Panc1 (cell line): ENCODE measurements around the gene MARCHF7. TPM values are rescaled to one million over a fixed set of nuclear protein-coding genes. Genes with fewer than 3 reads are reported as not detected.
"Not testable (repeated sequence)": the region's sequence is repeated elsewhere in the genome, so short reads cannot be mapped to it uniquely, and the experiment has no call there.

Source experiments
- ATAC-seq: fragments of 200-7000 bp; cut with Tn5 transposase; 2 replicates; pipeline ENCODE4 v1.9.1; 2020; ENCODE audit warnings: mild to moderate bottlenecking, moderate library complexity
- BruUV-seq: library from RNA; stranded (reverse); fragments of 400-500 nt; replicated peaks from 2 replicates; lab custom pipeline; 2021; lab: Mats Ljungman, UMichigan
- CTCF ChIA-PET: fragments of 300-600 bp; sonication (Branson Sonifier 250); formaldehyde crosslinking; loops from one replicate; lab custom pipeline; 2022; ENCODE audit warnings: antibody characterized with exemption; lab: Charles Lee
- POLR2A ChIA-PET: fragments of 300-600 bp; sonication (Branson Sonifier 250); formaldehyde crosslinking; loops from one replicate; lab custom pipeline; 2022; ENCODE audit warnings: antibody characterized with exemption; lab: Charles Lee
- DNase-seq: peaks from one replicate; pipeline ENCODE4 v3.0.0-alpha.2; 2010; ENCODE audit warnings: low read depth, low spot score
- H3K27ac ChIP-seq: 2 replicates; pipeline ENCODE4 v1.5.1; 2011; ENCODE audit warnings: mild to moderate bottlenecking, low read length, inconsistent platforms
- H3K27me3 ChIP-seq: fragments of 200-500 bp; sonication (Bioruptor generic); 2 replicates; pipeline ENCODE4 v1.6.0; 2014; ENCODE audit warnings: low read length, inconsistent platforms; ENCODE audit not compliant: control insufficient read depth, insufficient read depth
- H3K36me3 ChIP-seq: fragments of 200-500 bp; sonication (Bioruptor generic); 2 replicates; pipeline ENCODE4 v1.5.1; 2014; ENCODE audit warnings: inconsistent platforms, mild to moderate bottlenecking, low read length, moderate library complexity; ENCODE audit not compliant: control insufficient read depth, insufficient read depth
- H3K4me1 ChIP-seq: 2 replicates; pipeline ENCODE4 v1.5.1; 2011; ENCODE audit warnings: inconsistent platforms, mild to moderate bottlenecking, low read length, moderate library complexity; ENCODE audit not compliant: control insufficient read depth, insufficient read depth
- H3K4me3 ChIP-seq, 2 experiments: 2 replicates each; pipeline ENCODE4 v1.5.1; 2011 to 2012; ENCODE audit warnings: low read depth in 2 of 2, low read length in 2 of 2, mild to moderate bottlenecking in 2 of 2, inconsistent platforms in 1 of 2, moderate library complexity in 1 of 2
- H3K9me3 ChIP-seq: fragments of 200-500 bp; sonication (Bioruptor generic); 2 replicates; pipeline ENCODE4 v1.5.1; 2014; ENCODE audit warnings: low read depth, mild to moderate bottlenecking, inconsistent platforms, low read length, moderate library complexity; ENCODE audit not compliant: control insufficient read depth, insufficient read depth
- POLR2AphosphoS5 ChIP-seq: IDR thresholded peaks from 2 replicates; pipeline ENCODE4 v1.6.1; 2012; ENCODE audit warnings: mild to moderate bottlenecking, low read depth, low read length, moderate library complexity
- SIN3A ChIP-seq: IDR thresholded peaks from 2 replicates; pipeline ENCODE4 v1.6.1; 2012; ENCODE audit warnings: low read depth, mild to moderate bottlenecking, low read length, moderate library complexity, borderline replicate concordance; ENCODE audit not compliant: insufficient read depth
- TCF7L2 ChIP-seq: IDR thresholded peaks from 2 replicates; pipeline ENCODE4 v1.6.1; 2011; ENCODE audit warnings: mild to moderate bottlenecking, low read depth, low read length, inconsistent platforms
- in situ Hi-C: cut with HindIII; loops from 2 replicates; pipeline ENCODE4 v1.10.0; 2016; ENCODE audit warnings: low sequenced_read_pairs, low pct_unique_long_range_greater_than_20kb
- intact Hi-C: fragments of 100-400 bp; cut with micrococcal nuclease; formaldehyde crosslinking; loops from one replicate; pipeline ENCODE4 v1.10.0; 2022; ENCODE audit not compliant: unreplicated experiment
- total RNA-seq: library from RNA; stranded (reverse); gene quantifications from one replicate; pipeline ENCODE4 v1.2.1, GENCODE V29; 2021; ENCODE audit not compliant: unreplicated experiment
- TF ChIP-seq, protein P1 (sequence below), 2 experiments: IDR thresholded peaks; 2 replicates each; pipeline ENCODE4 v1.6.1; 2011 to 2012; ENCODE audit warnings: low read depth in 2 of 2, control low read depth in 1 of 2, low read length in 1 of 2, mild to moderate bottlenecking in 1 of 2, moderate library complexity in 1 of 2; ENCODE audit not compliant: insufficient read depth in 1 of 2
- TF ChIP-seq, protein P2 (sequence below): fragments of 450-650 bp; IDR thresholded peaks from 2 replicates; pipeline ENCODE4 v1.5.1; 2017; ENCODE audit warnings: mild to moderate bottlenecking

The MARCHF7 gene
- total RNA-seq, 1 experiment from 2014 or later = 85.7 TPM

DNA sequence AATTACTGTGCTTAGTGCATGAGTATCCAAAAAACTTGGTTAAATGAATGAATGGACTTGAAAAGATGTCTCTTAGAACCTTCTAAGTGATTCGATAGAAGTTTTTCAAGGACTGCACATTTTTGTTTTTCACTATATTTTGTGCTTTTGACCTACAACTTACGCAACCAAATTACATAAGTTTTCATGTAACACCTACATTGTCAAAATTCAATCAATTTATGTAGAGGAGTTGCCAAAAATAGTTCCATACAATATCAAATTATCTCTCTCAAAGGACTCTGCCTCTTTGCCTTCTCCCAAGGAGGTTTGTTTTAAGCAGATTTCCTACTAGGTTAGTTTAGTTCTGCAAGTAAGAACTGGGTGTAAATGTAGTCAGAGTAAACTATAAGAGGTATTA lies 10.3 kb downstream of the MARCHF7 start:
- Histone ChIP-seq H3K27me3 (no peaks in the 10 kb centered on the region), H3K4me1 (peaks cover 4% of the 10 kb centered on the region; the same call in 1 of the 2 replicates), H3K4me3 (no peak overlapping the region), H3K27ac (no peak overlapping the region), H3K36me3 (peaks cover 21% of the 10 kb centered on the region), H3K9me3 (no peaks in the 10 kb centered on the region)
- ATAC-seq (no peak), DNase-seq (no peak)
- TF ChIP-seq, protein P1, sequence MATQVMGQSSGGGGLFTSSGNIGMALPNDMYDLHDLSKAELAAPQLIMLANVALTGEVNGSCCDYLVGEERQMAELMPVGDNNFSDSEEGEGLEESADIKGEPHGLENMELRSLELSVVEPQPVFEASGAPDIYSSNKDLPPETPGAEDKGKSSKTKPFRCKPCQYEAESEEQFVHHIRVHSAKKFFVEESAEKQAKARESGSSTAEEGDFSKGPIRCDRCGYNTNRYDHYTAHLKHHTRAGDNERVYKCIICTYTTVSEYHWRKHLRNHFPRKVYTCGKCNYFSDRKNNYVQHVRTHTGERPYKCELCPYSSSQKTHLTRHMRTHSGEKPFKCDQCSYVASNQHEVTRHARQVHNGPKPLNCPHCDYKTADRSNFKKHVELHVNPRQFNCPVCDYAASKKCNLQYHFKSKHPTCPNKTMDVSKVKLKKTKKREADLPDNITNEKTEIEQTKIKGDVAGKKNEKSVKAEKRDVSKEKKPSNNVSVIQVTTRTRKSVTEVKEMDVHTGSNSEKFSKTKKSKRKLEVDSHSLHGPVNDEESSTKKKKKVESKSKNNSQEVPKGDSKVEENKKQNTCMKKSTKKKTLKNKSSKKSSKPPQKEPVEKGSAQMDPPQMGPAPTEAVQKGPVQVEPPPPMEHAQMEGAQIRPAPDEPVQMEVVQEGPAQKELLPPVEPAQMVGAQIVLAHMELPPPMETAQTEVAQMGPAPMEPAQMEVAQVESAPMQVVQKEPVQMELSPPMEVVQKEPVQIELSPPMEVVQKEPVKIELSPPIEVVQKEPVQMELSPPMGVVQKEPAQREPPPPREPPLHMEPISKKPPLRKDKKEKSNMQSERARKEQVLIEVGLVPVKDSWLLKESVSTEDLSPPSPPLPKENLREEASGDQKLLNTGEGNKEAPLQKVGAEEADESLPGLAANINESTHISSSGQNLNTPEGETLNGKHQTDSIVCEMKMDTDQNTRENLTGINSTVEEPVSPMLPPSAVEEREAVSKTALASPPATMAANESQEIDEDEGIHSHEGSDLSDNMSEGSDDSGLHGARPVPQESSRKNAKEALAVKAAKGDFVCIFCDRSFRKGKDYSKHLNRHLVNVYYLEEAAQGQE (IDR thresholded peaks at IDR 0.05; ENCODE audit: insufficient read depth in 1 of 2, low read depth in 2 of 2, low read length in 1 of 2) = no peak
- TF ChIP-seq TCF7L2 = no peak
- TF ChIP-seq POLR2AphosphoS5 = no peak
- TF ChIP-seq, protein P2, sequence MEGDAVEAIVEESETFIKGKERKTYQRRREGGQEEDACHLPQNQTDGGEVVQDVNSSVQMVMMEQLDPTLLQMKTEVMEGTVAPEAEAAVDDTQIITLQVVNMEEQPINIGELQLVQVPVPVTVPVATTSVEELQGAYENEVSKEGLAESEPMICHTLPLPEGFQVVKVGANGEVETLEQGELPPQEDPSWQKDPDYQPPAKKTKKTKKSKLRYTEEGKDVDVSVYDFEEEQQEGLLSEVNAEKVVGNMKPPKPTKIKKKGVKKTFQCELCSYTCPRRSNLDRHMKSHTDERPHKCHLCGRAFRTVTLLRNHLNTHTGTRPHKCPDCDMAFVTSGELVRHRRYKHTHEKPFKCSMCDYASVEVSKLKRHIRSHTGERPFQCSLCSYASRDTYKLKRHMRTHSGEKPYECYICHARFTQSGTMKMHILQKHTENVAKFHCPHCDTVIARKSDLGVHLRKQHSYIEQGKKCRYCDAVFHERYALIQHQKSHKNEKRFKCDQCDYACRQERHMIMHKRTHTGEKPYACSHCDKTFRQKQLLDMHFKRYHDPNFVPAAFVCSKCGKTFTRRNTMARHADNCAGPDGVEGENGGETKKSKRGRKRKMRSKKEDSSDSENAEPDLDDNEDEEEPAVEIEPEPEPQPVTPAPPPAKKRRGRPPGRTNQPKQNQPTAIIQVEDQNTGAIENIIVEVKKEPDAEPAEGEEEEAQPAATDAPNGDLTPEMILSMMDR = no peak
- TF ChIP-seq SIN3A = no peak
- ChIA-PET CTCF (no interaction called here), POLR2A (no interaction called here)
- BruUV-seq = no TSS peak
- in situ Hi-C loops = loop anchor here (25.0 kb wide), 1 partner anchor 110 kb away; the partner anchor contains the start of gene BAZ2B
- intact Hi-C loops = no loop called here

GRCh38 chr2:159724795-159725572 lies 12.7 kb downstream of the MARCHF7 start:
- H3K27me3 ChIP-seq, H3K4me3 ChIP-seq, BruUV-seq, intact Hi-C loops, H3K9me3 ChIP-seq, H3K4me1 ChIP-seq, DNase-seq, CTCF ChIA-PET, POLR2A ChIA-PET, H3K27ac ChIP-seq, ATAC-seq: not testable (repeated sequence)
- in situ Hi-C loops = loop anchor here (25.0 kb wide), 1 partner anchor 113 kb away; the partner anchor contains the start of gene BAZ2B
- H3K36me3 ChIP-seq = peaks cover 24% of the 10 kb centered on the region

GRCh38 chr2:159725713-159726112 lies 13.4 kb downstream of the MARCHF7 start:
- H3K4me1 ChIP-seq = peaks cover 4% of the 10 kb centered on the region; the same call in 1 of the 2 replicates
- no TSS peak for BruUV-seq
- CTCF ChIA-PET = no interaction called here
- no peak overlapping the region for H3K4me3 ChIP-seq
- H3K27me3 ChIP-seq = no peaks in the 10 kb centered on the region
- ATAC-seq (no peak), DNase-seq (no peak)
- H3K9me3 ChIP-seq = no peaks in the 10 kb centered on the region
- H3K27ac ChIP-seq = no peak overlapping the region
- POLR2A ChIA-PET = interaction anchor here (0.6 kb wide), 1 partner anchor 21 kb away, joined by 3 read pairs; no protein-coding TSS in a partner anchor
- in situ Hi-C loops (no loop called here), intact Hi-C loops (no loop called here)
- TF ChIP-seq, protein P1 (IDR thresholded peaks at IDR 0.05; ENCODE audit: insufficient read depth in 1 of 2, low read depth in 2 of 2, low read length in 1 of 2) = no peak
- TF ChIP-seq SIN3A (no peak), TCF7L2 (no peak), POLR2AphosphoS5 (no peak)
- TF ChIP-seq, protein P2 = no peak
- peaks cover 27% of the 10 kb centered on the region for H3K36me3 ChIP-seq
